Thyroid gland (tissue), 4 donors: ENCODE results near the gene ZNF579.

ENCODE experiments used
- CTCF ChIP-seq, 6 experiments: fragments of 200-600 bp in 3 of 6; fragments of 450-650 bp in 3 of 6; sonication (generic) in 3 of 6; IDR thresholded peaks; one replicate each; pipeline ENCODE4 v1.5.1; 2016 to 2019; ENCODE audit warnings: antibody characterized with exemption in 6 of 6, mild to moderate bottlenecking in 2 of 6, inconsistent platforms in 1 of 6, moderate library complexity in 1 of 6
- POLR2A ChIP-seq, 2 donors: fragments of 450-650 bp; IDR thresholded peaks; one replicate each; pipeline ENCODE4 v1.6.1; 2017; ENCODE audit warnings: antibody characterized with exemption in 2 of 2, mild to moderate bottlenecking in 2 of 2, moderate library complexity in 1 of 2

- TF ChIP-seq CTCF (IDR thresholded peaks at IDR 0.05), result no peak
- TF ChIP-seq POLR2A (IDR thresholded peaks at IDR 0.05), result no peak
Measured at GRCh38 chr19:55618426-55618825, 37.8 kb upstream of the ZNF579 start.
